GM21717 (cell line): Measurements from ENCODE around the gene ZDHHC1.
"Not testable (repeated sequence)": the region's sequence is repeated elsewhere in the genome, so short reads cannot be mapped to it uniquely, and the experiment has no call there.

ENCODE experiments used
- ATAC-seq: cut with Tn5 transposase; IDR thresholded peaks from one replicate; pipeline ENCODE4 v1.9.1; 2021; ENCODE audit warnings: mild to moderate bottlenecking, moderate library complexity; ENCODE audit not compliant: unreplicated experiment

Gene ZDHHC1

DNA sequence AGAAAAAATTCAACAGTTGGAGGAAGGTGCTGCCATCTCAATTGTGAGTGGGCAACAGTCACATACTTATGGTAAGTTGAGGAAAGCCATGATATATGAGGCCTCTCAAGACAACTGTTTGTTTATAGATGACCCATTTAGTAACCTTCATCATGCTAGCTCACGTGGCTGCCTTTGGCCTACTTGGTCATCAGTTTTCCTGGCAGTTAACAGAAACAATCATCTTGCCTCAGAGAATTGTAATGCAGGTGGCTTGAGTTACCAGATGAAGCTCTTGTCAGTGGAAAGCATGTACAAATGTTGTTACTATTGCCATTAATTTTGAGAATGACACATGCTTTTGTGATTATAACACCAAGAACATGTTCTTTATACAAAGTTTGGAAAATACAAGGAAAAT is 37.6 kb downstream of the ZDHHC1 start:
- ATAC-seq: no peak

DNA sequence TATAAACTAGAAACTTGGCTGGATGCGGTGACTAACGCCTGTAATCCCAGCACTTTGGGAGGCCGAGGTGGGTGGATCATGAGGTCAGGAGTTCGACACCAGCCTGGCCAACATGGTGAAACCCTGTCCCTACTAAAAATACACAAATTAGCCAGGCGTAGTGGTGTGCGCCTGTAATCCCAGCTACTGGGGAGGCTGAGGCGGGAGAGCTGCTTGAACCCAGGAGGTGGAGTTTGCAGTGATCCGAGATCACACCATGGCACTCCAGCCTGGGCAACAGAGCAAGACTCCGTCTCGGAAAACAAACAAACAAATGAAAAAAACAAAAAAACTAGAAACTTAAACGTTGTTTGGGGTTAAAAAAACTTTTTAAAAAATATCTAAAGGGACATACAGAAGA is 40.3 kb downstream of the ZDHHC1 start:
- not testable (repeated sequence) for ATAC-seq

DNA sequence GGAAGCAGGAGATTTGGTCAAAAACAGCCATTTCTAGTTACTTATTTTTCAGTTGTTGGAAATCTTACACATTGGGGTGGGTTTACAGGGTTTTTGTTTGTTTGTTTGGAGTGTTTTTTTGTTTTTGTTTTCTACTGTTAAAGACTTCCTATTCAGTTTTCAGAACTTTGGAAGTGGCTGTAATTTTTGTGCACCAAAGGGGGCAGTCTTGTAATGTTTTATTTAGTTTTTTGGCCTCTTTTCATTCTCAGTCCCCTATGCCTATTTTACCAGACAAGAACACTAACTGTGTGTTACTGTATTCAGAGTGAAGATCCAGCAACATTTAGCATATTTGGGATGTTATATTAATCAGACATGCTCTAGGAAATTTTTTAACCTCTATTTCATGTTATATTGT is 43.6 kb downstream of the ZDHHC1 start:
- no peak for ATAC-seq

DNA sequence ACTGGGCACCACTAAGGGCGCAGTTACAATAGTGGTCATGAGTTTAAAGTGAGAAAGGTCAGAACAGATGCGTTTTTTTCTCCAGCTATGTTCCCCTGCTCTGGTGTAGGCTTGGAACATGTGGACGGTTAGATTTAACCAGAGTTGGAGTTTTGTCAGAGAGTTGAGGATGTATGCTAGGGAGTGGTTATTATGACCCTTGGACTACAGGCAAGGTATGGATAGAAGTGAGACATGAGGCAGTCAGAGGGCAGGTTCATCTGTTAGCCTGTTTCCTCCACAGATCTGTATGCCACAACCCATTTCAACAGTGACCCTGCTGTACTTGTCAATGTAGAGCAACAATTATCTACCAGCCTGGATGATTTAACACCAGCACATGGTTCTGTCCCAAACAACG is 45.6 kb downstream of the ZDHHC1 start:
- ATAC-seq: no peak

DNA sequence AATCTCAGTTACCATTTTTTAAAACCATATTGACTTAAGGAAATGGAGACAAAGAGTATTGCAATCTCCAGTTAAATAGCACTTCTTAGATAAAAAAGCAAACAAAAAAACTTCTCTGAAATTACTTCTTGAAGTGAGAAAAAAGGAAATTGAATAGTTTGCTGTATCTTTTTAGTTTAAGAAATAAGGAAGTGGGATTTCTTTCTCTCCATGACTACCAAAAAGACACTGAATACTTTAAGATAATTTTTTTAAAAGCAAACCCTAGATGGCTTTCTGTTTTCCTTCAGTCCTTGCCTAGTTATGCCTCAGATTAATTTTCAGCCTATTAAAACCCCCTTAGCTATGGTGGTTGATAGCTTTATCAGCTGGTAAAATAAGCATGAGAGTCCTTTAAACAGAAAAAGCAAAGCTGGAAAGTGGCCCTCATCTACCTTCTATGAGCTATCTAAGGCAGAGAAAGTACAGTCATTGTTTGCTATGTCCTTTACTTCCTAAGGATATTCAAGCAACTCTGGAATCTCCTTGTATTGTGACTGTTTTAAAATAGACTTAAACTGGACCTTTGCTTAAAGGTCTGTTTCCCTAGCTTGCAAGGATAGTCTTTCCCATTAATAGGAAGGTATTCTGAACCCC is 51.6 kb downstream of the ZDHHC1 start:
- no peak for ATAC-seq

DNA sequence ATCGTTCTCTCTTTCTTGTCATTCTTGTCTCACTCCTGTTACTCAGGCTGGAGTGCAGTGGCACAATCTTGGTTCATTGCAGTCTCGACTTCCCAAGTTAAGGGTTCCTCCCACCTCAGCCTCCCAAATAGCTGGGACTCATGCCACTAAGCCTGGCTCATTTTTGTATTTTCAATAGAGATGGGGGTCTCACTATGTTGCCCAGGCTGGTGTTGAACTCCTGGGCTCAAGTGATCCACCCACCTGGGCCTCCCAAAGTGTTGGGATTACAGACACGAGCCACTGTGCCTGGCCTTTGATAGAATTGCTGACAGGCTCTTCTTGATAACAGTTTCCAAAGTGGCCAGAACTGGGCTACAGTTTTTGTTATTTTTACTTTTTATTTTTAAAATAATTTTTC is 55.2 kb downstream of the ZDHHC1 start:
- ATAC-seq: no peak

DNA sequence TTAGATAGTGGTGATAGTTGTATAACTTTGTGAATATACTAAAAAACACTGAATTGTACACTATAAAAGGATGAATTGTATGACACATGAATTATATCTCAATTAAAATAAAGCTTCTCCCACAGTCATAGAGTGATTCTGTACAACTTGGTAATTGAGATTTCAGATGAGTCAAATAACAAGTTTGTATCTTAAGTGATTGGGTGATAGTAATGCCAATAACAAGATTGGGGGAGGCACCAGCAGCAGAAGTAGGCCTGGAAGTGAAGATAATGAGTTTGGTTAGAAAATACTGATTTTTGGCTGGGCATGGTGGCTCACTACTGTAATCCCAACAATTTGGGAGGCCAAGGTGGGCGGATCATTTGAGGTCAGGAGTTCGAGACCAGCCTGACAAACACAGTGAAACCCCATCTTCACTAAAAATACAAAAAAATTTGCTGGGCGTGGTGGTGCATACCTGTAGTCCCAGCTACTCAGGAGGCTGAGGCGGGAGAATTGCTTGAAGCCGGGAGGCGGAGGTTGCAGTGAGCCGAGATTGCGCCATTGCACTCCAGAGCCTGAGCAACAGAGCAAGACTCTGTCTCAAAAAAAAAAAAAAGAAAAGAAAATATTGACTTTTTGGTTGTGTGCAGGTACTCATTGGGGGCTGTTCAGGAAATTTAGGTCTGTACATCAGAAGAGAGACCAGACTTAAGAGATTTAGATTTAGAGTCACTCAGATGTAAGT is 56.6 kb downstream of the ZDHHC1 start:
- ATAC-seq: not testable (repeated sequence)

DNA sequence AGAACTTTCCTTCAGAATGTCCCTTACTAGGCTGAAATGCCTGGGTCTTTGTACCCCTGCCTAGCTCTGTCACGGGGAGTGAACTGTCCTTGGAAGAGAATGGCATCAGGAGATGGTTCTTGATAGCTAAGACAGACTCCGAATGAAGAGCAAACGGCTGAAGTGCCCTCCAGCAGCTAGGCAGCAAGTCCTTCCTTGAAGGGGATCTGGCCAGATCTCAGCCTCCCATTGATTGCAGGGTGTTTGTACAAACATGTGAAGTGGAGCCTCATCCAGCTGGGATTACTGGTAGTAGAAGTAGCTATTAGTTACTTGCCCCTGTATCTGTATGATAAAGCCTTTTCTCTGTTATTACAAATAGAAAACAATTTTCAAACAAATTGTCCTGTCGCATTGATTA is 58.7 kb downstream of the ZDHHC1 start:
- no peak for ATAC-seq

DNA sequence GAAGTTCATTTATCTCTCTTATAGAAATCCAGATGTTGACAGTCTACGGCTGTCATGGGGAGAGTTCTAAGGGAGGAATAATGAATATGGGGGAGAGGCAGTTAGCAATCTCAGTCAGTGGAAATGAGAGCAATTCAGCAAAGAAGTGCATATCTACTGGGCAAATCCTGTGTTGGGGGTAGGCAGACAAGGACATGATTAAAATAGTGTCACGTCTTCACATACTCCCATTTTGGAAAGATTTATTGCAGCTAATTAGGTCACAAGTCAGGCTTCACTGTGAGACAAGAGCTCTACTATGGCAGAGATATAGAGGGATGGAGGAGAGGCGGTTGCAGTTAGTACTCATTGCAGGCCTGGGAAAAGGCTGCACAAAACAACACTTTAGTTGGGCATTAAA is 59.9 kb downstream of the ZDHHC1 start:
- ATAC-seq: no peak

DNA sequence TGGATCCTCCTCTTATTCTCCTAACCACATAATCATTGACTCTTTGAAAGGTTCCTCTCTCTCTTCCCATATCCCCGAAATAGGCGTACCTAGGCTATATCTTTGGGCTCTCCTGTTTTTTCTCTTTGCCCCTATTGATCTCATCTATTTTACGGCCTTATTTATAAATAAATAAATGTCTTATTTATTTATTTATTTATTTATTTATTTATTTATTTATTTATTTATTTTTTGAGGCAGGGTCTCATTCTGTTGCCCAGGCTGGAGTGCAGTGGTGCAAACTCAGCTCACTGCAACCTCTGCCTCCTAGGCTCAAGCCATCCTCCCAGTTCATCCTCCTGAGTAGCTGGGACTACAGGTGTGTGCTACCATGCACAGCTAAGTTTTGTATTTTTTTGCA is 63.8 kb downstream of the ZDHHC1 start:
- not testable (repeated sequence) for ATAC-seq

DNA sequence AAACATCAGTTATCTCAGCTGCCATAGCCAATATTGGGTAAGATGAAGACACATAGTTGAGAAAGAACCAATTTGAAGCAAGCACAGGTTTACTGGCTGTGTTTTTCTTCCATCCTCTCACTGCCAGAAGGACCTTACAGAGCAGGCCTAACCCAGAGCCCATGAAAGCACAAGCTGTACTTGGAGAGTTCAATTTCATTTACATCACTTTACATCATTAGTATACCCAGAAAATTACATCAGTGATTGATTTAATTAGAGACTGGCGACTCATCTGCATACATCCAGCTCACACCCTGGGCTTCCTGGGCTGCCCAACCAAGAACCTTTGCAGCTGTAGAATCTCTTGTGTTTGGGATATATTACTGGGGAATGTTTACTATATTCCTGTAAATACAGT is 66.0 kb downstream of the ZDHHC1 start:
- no peak for ATAC-seq

DNA sequence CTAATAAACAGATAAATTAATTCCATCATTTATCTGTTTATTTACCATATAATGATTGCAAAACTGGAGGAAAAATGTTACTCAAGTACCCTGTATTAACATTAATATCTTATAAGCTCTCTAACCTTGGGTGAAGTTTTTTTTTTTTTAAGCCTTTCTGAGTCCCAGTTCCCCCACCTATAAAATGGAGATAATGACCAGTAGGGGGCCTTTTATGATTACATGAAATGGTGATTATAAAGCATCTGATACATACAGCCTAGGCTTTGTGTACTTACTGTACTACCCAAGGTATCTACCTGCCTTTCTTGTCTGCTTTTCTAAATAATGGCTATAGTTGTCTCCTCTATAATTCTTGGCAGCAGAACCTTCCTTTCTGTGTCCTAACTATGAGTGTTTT is 67.1 kb downstream of the ZDHHC1 start:
- ATAC-seq: no peak

DNA sequence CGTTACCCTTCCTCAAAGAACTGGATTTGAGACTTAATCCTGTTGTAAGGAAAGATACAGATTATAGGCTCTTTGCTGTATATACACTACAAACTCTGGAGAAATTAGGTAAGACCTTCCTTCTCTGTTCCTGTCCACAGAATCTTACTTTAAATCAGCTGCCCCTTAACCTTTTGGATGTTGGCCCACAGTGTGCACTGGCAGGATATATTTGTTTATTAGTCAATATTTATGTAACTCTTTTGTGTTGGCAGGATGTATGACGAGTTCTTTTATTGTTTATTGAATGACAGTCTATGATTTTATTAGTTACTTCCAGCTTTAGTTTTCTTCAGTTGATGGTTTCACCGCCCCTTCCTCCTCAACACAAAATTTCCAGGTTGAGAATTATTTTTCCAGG is 69.9 kb downstream of the ZDHHC1 start:
- no peak for ATAC-seq

DNA sequence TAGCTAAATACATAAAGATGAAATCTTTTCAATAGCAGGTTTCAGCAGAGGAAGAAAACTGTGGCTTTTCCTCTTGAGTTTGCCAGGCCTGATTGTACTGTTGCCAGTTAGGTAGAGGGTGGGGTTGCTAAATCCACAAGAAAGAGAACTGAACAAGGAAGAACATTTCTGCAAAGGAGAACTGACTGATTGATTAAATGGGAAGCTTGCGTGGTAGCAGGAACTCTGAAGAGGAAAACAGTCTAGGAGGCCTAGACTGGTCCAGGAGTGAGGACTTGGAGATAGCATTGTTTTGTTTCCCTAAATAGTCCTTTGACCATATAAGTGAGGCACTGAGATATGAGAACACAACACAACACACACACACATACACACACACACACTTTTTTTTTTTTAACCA is 70.9 kb downstream of the ZDHHC1 start:
- no peak for ATAC-seq
